ENCODE results near the gene MUTYH.
"Not testable (repeated sequence)": the region's sequence is repeated elsewhere in the genome, so short reads cannot be mapped to it uniquely, and the experiment has no call there.

Gene MUTYH

GRCh38 chr1:45291002-45291401 is 49.2 kb downstream of the MUTYH start:
- not testable (repeated sequence) for FAIRE-seq; DNase-seq (ENCODE audit: extremely low spot score, insufficient read length, low read depth)

DNA sequence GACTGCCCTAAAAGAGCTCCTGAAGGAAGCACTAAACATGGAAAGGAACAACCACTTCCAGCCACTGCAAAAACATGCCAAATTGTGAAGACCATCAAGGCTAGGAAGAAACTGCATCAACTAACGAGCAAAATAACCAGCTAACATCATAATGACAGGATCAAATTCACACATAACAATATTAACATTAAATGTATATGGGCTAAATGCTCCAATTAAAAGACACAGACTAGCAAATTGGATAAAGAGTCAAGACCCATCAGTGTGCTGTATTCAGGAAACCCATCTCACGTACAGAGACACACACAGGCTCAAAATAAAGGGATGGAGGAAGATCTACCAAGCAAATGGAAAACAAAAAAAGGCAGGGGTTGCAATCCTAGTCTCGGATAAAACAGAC is 53.7 kb downstream of the MUTYH start:
- not testable (repeated sequence) for FAIRE-seq; DNase-seq (ENCODE audit: extremely low spot score, insufficient read length, low read depth)

DNA sequence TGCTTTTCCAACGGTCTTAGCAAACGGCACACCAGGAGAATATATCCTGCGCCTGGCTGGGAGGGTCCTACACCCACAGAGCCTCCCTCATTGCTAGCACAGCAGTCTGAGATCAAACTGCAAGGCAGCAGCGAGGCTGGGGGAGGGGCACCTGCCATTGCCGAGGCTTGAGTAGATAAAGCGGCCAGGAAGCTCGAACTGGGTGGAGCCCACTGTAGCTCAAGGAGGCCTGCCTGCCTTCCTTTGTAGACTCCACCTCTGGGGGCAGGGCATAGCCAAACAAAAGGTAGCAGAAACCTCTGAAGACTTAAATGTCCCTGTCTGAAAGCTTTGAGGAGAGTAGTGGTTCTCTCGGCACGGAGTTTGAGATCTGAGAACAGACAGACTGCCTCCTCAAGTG is 55.4 kb downstream of the MUTYH start:
- DNase-seq (ENCODE audit: extremely low spot score, insufficient read length, low read depth); FAIRE-seq: not testable (repeated sequence)

DNA sequence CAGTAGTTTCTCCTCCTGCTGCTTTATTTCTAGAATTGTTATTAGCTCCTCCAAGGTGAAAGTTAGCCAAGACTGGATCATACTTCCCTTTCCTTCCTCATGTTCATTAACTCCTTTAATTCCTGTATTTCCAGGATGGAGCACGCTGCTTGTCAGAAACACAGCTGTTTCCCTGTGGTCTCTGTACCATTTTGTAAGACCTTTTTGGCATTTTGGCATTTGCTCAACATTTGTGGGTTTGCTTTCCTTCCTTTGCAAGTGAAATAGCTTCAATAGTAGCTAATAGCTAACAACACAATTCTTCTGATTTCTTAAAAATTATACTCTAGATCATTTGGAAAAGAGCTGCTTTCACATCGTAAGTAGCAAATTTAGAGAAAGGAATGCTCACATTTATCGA is 57.9 kb downstream of the MUTYH start:
- FAIRE-seq (no peak), DNase-seq (ENCODE audit: extremely low spot score, insufficient read length, low read depth) (no peak)
